Measurements from ENCODE around the gene BGN. TPM values are rescaled to one million over a fixed set of nuclear protein-coding genes. Genes with fewer than 3 reads are reported as not detected.

BGN gene
- total RNA-seq, 1 experiment from 2014 or later = 2.9 TPM

GRCh38 chrX:153554519-153555167 is 59.9 kb downstream of the BGN start:
- no peak overlapping the region for H3K27ac ChIP-seq (ENCODE audit: low read length)
- intact Hi-C loops (cut with micrococcal nuclease; ENCODE audit: unreplicated experiment) = loop anchor here (1.0 to 5.0 kb wide), 2 partner anchors 98 to 114 kb away; no protein-coding TSS in a partner anchor
- ATAC-seq (peak; percentile 90), DNase-seq (ENCODE audit: low read depth, low spot score) (peak; percentile 24)
- ChIA-PET POLR2A (no interaction called here), CTCF (interaction anchor here (1.2 kb wide), 1 partner anchor 113 kb away, joined by 6 read pairs; no protein-coding TSS in a partner anchor)
- H3K4me3 ChIP-seq (ENCODE audit: low read depth in 2 of 2, low read length in 2 of 2) = no peak overlapping the region
- BruUV-seq (replicated peaks) = no TSS peak
- no peaks in the 10 kb centered on the region for H3K4me1 ChIP-seq (ENCODE audit: control insufficient read depth, insufficient read depth, low read length)
- in situ Hi-C loops (cut with HindIII; ENCODE audit: low pct_unique_long_range_greater_than_20kb, low sequenced_read_pairs) = no loop called here
- H3K9me3 ChIP-seq (ENCODE audit: control insufficient read depth, insufficient read depth, low read depth, low read length) = no peaks in the 10 kb centered on the region
- no peaks in the 10 kb centered on the region for H3K27me3 ChIP-seq (ENCODE audit: control insufficient read depth, insufficient read depth, low read length)
- TF ChIP-seq REST (IDR thresholded peaks at IDR 0.05; ENCODE audit: insufficient read depth in 1 of 2, low read depth in 2 of 2, low read length in 1 of 2) (no peak), SIN3A (IDR thresholded peaks at IDR 0.05; ENCODE audit: borderline replicate concordance, insufficient read depth, low read depth, low read length) (no peak), CTCF (IDR thresholded peaks at IDR 0.05) (no peak), POLR2AphosphoS5 (IDR thresholded peaks at IDR 0.05; ENCODE audit: low read depth, low read length) (no peak), TCF7L2 (IDR thresholded peaks at IDR 0.05; ENCODE audit: low read depth, low read length) (no peak)
- no peaks in the 10 kb centered on the region for H3K36me3 ChIP-seq (ENCODE audit: control insufficient read depth, insufficient read depth, low read length)

GRCh38 chrX:153556767-153557166 is 62.0 kb downstream of the BGN start:
- no peak for DNase-seq (ENCODE audit: low read depth, low spot score)
- no TSS peak for BruUV-seq (replicated peaks)
- in situ Hi-C loops (cut with HindIII; ENCODE audit: low pct_unique_long_range_greater_than_20kb, low sequenced_read_pairs) (no loop called here), intact Hi-C loops (cut with micrococcal nuclease; ENCODE audit: unreplicated experiment) (loop anchor here (5.0 kb wide), 1 partner anchor 96 kb away; no protein-coding TSS in a partner anchor)
- Histone ChIP-seq H3K9me3 (ENCODE audit: control insufficient read depth, insufficient read depth, low read depth, low read length) (no peaks in the 10 kb centered on the region), H3K4me1 (ENCODE audit: control insufficient read depth, insufficient read depth, low read length) (no peaks in the 10 kb centered on the region), H3K27me3 (ENCODE audit: control insufficient read depth, insufficient read depth, low read length) (no peaks in the 10 kb centered on the region), H3K4me3 (ENCODE audit: low read depth in 2 of 2, low read length in 2 of 2) (no peak overlapping the region), H3K27ac (ENCODE audit: low read length) (no peak overlapping the region), H3K36me3 (ENCODE audit: control insufficient read depth, insufficient read depth, low read length) (no peaks in the 10 kb centered on the region)
- TF ChIP-seq SIN3A (IDR thresholded peaks at IDR 0.05; ENCODE audit: borderline replicate concordance, insufficient read depth, low read depth, low read length) = no peak
- TF ChIP-seq CTCF (IDR thresholded peaks at IDR 0.05) = no peak
- no peak for ATAC-seq
- CTCF ChIA-PET = interaction anchor here (0.5 to 1.0 kb wide), 2 partner anchors 101 to 111 kb away, joined by 4 to 5 read pairs; no protein-coding TSS in a partner anchor
- POLR2A ChIA-PET = no interaction called here

Measured in Panc1 (cell line).